Astrocyte (in vitro differentiated cells and primary cell): Measurements from ENCODE around the gene COA8.

Source experiments
- CTCF ChIP-seq: IDR thresholded peaks from 2 replicates; pipeline ENCODE4 v1.5.1; 2011; ENCODE audit warnings: low read depth, mild to moderate bottlenecking, inconsistent platforms, low read length, moderate library complexity; ENCODE audit not compliant: insufficient read depth
- EZH2 ChIP-seq: IDR thresholded peaks from 2 replicates; pipeline ENCODE4 v1.6.1; 2012; ENCODE audit warnings: mild to moderate bottlenecking, low read length, inconsistent platforms; ENCODE audit not compliant: insufficient read depth

DNA sequence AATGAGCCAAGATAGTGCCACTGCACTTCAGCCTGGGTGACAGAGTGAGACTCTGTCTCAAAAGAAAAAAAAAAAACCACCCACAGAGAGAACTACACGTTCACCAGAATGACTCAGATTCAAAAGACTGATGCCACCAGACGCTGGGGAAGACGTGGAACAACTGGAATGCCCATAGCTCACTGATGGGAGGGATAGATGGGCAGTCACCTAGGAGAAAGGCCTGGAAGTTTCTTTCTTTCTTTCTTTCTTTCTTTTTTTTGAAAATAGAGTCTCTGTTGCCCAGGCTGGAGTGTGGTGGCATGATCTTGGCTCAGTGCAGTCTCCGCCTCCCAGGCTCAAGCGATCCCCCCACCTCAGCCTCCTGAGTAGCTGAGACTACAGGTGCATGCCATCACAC is 56.3 kb downstream of the COA8 start:
- TF ChIP-seq CTCF, result no peak
- no peak for TF ChIP-seq EZH2
